Stimulated activated naive CD4-positive, alpha-beta T cell (primary cell): ENCODE data around the gene MSANTD7.

Source experiments
- DNase-seq, 6 experiments: peaks; one replicate each; lab custom pipeline; 2025; lab: John Stamatoyannopoulos, UW

MSANTD7 gene

GRCh38 chr10:14880229-14880628, 42.1 kb downstream of the MSANTD7 start:
- DNase-seq: no peak

GRCh38 chr10:14884082-14884481, 46.0 kb downstream of the MSANTD7 start:
- DNase-seq: no peak
